Uterus (tissue), 4 donors: ENCODE data around the gene ACOT11. TPM values are rescaled to one million over a fixed set of nuclear protein-coding genes. Genes with fewer than 3 reads are reported as not detected.

ENCODE experiments used
- DNase-seq, 2 donors: peaks; one replicate each; pipeline ENCODE4 v3.0.0-alpha.2; 2019 to 2020
- H3K27ac ChIP-seq, 2 donors: fragments of 200-600 bp; sonication (generic); 1 replicate in 1 of 2; 2 replicates in 1 of 2; pipeline ENCODE4 v1.5.1; 2016 to 2018
- H3K27me3 ChIP-seq, 2 donors: fragments of 200-600 bp; sonication (generic); one replicate each; pipeline ENCODE4 v1.5.1; 2018 to 2019; ENCODE audit warnings: control low read depth in 1 of 2
- H3K36me3 ChIP-seq, 2 donors: fragments of 200-600 bp; sonication (generic); one replicate each; pipeline ENCODE4 v1.5.1; 2019; ENCODE audit warnings: control low read depth in 1 of 2
- H3K4me1 ChIP-seq, 2 donors: fragments of 200-600 bp; sonication (generic); one replicate each; pipeline ENCODE4 v1.5.1; 2018 to 2019; ENCODE audit warnings: control low read depth in 1 of 2
- H3K4me3 ChIP-seq, 2 donors: fragments of 200-600 bp; sonication (generic); 1 replicate in 1 of 2; 2 replicates in 1 of 2; pipeline ENCODE4 v1.5.1; 2018 to 2019; ENCODE audit warnings: mild to moderate bottlenecking in 1 of 2
- H3K9me3 ChIP-seq, 2 donors: fragments of 200-600 bp; sonication (generic); one replicate each; pipeline ENCODE4 v1.5.1; 2019; ENCODE audit warnings: control low read depth in 1 of 2
- POLR2A ChIP-seq, 2 donors: fragments of 450-650 bp; IDR thresholded peaks; one replicate each; pipeline ENCODE4 v1.6.1; 2016; ENCODE audit warnings: antibody characterized with exemption in 2 of 2, mild to moderate bottlenecking in 1 of 2, moderate library complexity in 1 of 2
- intact Hi-C: fragments of 100-400 bp; cut with DNase I; formaldehyde crosslinking; loops from one replicate; pipeline ENCODE4 v1.15.1; 2023; ENCODE audit warnings: low total_unique reads
- total RNA-seq, 4 donors: library from RNA; depleted of rRNA in 3 of 4; stranded (reverse); fragments of >200 nt in 3 of 4; gene quantifications; one replicate each; pipeline versions ENCODE4 v1.1.0 to v1.2.4, GENCODE V29; 2014 to 2023
- TF ChIP-seq, protein P1 (sequence below), 4 experiments: fragments of 200-600 bp in 2 of 4; fragments of 450-650 bp in 2 of 4; sonication (generic) in 2 of 4; IDR thresholded peaks; one replicate each; pipeline ENCODE4 v1.5.1; 2016 to 2019; ENCODE audit warnings: antibody characterized with exemption in 4 of 4, mild to moderate bottlenecking in 2 of 4, moderate library complexity in 1 of 4
- donor health status: DM: yes; HTN: yes; CAD: no.

The ACOT11 gene
- total RNA-seq, 4 donors from 2014 or later, result 2.4 to 17.1 (median 10.1) TPM

DNA sequence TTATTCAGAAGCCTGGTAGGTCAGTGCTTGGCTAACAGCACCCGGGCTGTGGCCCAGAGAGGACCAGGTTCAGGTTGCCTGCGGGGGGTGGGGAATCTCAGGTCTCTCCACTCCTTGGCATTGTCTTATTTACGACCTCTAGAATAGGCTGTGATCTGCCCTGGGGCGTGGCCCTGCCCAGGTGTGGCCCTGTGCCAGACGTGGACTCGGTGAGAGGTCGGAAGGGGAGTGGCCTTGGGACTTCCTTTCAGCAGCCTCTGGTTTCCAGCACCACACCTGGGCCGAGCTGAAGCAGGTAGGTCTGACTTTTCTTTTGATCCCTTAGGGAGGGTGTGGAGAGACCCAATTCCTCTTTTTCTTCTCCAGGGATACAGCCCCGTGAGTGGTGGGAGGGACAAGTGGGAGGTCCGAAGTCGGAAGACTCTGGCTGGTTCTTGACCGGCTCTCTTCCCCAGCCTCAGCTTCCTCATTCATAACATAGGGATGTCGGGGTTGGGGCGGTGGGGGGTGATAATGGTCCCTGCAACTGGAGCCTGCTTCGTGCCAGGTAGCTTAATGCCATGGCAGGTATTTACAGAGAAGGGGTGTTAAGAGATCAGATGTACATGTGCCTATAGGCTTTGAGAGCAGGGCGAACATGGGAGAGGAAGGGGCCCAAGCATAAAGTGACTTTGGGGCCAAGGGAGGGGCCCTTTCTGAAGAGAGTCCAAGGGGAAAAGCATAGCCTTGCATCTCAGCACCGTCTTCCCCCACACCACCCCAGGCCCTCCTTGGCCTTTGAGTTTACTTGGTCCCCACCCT lies 16.5 kb downstream of the ACOT11 start:
- intact Hi-C loops, result no loop called here
- Histone ChIP-seq H3K27me3 (no peaks in the 10 kb centered on the region), H3K4me1 (no peaks in the 10 kb centered on the region), H3K27ac (no peak overlapping the region), H3K36me3 (no peaks in the 10 kb centered on the region), H3K4me3 (no peak overlapping the region), H3K9me3 (no peaks in the 10 kb centered on the region)
- no peak for TF ChIP-seq POLR2A (IDR thresholded peaks at IDR 0.05)
- TF ChIP-seq, protein P1, sequence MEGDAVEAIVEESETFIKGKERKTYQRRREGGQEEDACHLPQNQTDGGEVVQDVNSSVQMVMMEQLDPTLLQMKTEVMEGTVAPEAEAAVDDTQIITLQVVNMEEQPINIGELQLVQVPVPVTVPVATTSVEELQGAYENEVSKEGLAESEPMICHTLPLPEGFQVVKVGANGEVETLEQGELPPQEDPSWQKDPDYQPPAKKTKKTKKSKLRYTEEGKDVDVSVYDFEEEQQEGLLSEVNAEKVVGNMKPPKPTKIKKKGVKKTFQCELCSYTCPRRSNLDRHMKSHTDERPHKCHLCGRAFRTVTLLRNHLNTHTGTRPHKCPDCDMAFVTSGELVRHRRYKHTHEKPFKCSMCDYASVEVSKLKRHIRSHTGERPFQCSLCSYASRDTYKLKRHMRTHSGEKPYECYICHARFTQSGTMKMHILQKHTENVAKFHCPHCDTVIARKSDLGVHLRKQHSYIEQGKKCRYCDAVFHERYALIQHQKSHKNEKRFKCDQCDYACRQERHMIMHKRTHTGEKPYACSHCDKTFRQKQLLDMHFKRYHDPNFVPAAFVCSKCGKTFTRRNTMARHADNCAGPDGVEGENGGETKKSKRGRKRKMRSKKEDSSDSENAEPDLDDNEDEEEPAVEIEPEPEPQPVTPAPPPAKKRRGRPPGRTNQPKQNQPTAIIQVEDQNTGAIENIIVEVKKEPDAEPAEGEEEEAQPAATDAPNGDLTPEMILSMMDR (IDR thresholded peaks at IDR 0.05), result no peak
- DNase-seq, result no peak

DNA sequence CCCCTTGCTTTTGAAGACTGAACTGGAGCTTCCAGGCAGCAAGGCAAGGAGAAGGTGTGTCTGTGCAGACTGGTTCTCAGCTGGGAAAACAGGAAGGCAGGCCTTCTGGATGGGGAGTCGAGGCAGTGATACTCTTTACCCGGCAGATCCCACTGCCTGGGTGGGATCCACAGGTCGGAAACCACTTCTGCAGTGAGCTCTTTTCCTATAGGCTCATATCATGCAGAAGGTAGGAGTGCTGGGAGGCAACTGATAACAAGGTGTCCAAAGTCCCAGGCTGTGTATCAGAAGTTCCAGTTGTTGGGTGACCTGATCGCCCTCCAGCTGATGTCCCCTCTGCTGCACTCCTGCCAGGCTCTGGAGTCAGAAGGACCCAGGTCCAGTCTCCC lies 17.1 kb downstream of the ACOT11 start:
- no peaks in the 10 kb centered on the region for H3K9me3 ChIP-seq
- H3K4me1 ChIP-seq, result no peaks in the 10 kb centered on the region
- intact Hi-C loops, result no loop called here
- no peak for DNase-seq
- no peaks in the 10 kb centered on the region for H3K36me3 ChIP-seq
- TF ChIP-seq, protein P1 (IDR thresholded peaks at IDR 0.05), result no peak
- no peak for TF ChIP-seq POLR2A (IDR thresholded peaks at IDR 0.05)
- H3K27ac ChIP-seq, result no peak overlapping the region
- H3K27me3 ChIP-seq, result no peaks in the 10 kb centered on the region
- H3K4me3 ChIP-seq, result no peak overlapping the region

DNA sequence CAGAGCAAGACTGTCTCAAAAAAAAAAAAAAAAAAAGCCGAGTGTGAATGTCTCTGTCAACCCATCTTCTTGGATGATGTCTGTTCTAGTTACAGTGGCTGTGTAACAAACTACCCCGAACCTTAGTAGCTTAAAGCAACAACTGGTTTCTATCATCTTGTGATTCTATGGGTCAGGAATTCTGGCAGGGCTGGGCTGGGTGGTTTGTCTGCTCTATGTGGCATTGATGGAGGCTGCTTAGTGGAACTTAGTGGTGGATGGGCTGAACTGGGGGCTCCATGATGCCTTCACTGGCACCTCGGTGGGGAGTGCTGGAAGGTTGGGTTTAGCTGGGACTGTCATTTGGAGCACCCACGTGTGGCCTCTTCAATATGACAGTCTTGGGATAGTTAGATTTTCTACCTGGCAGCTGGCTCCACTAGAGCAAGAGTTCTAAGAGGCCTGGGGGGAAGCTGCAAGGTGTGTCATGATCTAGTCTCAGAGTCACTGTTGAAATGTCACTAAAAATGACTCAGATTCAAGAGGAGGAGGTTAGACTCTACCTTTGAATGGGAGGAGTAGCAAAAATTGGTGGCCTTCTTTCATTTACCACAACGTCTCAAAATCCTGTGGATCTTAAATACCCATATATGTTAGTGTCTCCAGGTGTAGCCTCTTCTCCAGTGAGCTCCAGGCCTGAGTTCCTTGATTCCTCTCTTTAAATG lies 18.6 kb downstream of the ACOT11 start:
- H3K27ac ChIP-seq, result no peak overlapping the region
- H3K36me3 ChIP-seq, result no peaks in the 10 kb centered on the region
- H3K4me1 ChIP-seq, result no peaks in the 10 kb centered on the region
- no peak for DNase-seq
- intact Hi-C loops, result no loop called here
- TF ChIP-seq, protein P1 (IDR thresholded peaks at IDR 0.05), result no peak
- no peak for TF ChIP-seq POLR2A (IDR thresholded peaks at IDR 0.05)
- no peak overlapping the region for H3K4me3 ChIP-seq
- H3K9me3 ChIP-seq, result no peaks in the 10 kb centered on the region
- no peaks in the 10 kb centered on the region for H3K27me3 ChIP-seq

DNA sequence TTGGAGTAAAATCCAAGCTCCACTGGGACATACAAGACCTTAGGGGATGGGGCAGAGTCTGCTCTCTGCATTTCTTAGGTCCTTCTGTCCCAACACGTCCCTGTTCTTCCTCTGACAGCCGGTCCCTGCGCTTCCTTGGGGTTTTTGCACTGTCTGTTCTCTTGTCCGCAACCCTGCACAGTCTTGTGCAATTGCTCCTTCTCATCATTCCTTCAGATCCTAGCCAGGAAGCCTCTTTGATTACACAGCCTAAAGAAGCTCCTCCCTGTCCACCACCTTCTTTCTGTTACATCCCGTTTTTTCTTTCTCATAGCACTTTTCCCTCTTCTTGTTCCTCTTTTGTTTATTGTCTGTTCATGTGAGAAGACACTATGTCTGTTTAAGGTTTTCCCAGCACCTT lies 19.9 kb downstream of the ACOT11 start:
- Histone ChIP-seq H3K27me3 (no peaks in the 10 kb centered on the region), H3K4me1 (no peaks in the 10 kb centered on the region), H3K36me3 (no peaks in the 10 kb centered on the region), H3K27ac (no peak overlapping the region), H3K4me3 (no peak overlapping the region), H3K9me3 (no peaks in the 10 kb centered on the region)
- no peak for DNase-seq
- intact Hi-C loops, result no loop called here
- TF ChIP-seq POLR2A (IDR thresholded peaks at IDR 0.05), result no peak
- TF ChIP-seq, protein P1 (IDR thresholded peaks at IDR 0.05), result no peak

DNA sequence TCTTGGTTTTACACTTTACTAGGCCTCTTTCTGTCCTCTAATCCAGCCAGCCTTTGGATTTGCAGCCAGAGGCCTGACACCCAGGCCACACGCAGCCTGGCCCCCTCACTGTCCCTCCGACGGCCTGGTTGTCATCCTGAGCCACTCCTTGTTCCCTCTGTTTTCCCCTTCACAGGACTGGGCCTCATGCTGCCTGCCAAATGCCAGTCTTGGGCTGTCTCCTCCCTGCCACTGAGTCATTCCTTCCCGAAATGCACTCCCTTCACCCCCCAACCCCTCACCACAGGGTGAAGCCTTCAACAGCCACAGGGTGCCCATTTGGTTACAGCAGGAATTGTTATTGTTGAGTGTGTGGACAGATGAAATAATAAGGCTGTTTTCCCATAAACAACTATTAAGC lies 21.3 kb downstream of the ACOT11 start:
- Histone ChIP-seq H3K27ac (no peak overlapping the region), H3K4me1 (no peaks in the 10 kb centered on the region), H3K27me3 (no peaks in the 10 kb centered on the region), H3K36me3 (no peaks in the 10 kb centered on the region), H3K4me3 (no peak overlapping the region), H3K9me3 (no peaks in the 10 kb centered on the region)
- no peak for DNase-seq
- TF ChIP-seq, protein P1 (IDR thresholded peaks at IDR 0.05), result no peak
- TF ChIP-seq POLR2A (IDR thresholded peaks at IDR 0.05), result no peak
- intact Hi-C loops, result no loop called here
